GM19467 (cell line): ENCODE results near the gene LYZL6.
"Not testable (repeated sequence)": the region's sequence is repeated elsewhere in the genome, so short reads cannot be mapped to it uniquely, and the experiment has no call there.

Source experiments
- ATAC-seq: cut with Tn5 transposase; IDR thresholded peaks from one replicate; pipeline ENCODE4 v1.9.1; 2021; ENCODE audit warnings: mild to moderate bottlenecking, moderate library complexity; ENCODE audit not compliant: unreplicated experiment

Gene LYZL6

DNA sequence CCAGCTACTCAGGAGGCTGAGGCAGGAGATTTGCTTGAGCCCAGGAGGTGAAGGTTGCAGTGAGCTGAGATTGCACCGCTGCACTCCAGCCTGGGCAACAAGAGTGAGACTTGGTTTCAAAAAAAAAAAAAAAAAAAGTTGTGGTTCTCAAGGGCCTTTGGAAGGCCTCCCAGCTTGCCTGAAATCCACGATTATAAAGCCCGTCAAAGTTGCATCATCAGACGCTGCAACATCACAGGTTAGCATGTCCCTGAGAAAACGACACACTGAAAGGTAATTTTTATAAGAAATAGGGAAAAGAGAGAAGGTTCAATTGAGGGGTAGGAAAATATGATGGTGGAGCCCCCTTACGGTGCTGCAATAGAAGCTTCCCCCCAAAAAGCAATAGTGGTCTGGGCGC is 4.6 kb upstream of the LYZL6 start:
- no peak for ATAC-seq

DNA sequence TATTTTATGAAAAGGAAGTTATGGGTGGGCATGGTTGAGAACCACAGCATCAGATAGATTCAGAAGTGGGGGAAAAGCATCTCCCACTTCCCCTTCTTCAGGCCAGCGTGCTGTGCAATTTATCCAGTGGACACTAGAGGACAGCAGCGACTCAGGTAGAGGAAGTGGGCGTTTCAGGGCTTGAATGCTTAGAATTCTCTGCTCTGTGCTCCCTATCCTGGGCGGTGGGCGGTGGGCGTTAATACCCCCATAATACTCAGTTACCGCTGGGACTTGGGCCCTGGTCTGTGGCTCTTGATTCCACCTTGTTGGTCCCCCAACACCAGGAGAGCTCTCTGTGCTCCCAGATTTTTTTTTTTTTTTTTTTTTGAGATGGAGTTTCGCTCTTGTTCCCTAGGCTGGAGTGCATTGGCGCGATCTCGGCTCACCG is 3.7 kb upstream of the LYZL6 start:
- no peak for ATAC-seq

DNA sequence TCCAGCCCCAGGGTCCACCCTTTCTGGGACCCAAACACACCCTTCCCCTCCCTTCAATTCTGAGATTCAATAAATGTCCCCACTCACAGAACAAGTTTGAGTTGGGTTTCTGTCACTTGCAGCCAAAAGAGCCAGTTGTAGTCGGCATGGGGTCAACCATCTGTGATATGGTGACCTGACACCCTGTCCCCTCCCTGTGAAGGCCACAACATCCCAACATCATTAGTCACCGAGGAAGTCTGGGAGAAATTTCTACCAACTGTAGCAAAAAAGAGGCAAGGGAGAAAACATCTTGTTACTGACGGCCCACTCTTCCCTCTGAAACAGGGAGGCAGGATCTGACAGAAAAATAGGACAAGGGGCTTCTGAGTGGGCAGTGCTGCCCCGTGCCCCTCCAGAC is 638 bp upstream of the LYZL6 start:
- no peak for ATAC-seq

DNA sequence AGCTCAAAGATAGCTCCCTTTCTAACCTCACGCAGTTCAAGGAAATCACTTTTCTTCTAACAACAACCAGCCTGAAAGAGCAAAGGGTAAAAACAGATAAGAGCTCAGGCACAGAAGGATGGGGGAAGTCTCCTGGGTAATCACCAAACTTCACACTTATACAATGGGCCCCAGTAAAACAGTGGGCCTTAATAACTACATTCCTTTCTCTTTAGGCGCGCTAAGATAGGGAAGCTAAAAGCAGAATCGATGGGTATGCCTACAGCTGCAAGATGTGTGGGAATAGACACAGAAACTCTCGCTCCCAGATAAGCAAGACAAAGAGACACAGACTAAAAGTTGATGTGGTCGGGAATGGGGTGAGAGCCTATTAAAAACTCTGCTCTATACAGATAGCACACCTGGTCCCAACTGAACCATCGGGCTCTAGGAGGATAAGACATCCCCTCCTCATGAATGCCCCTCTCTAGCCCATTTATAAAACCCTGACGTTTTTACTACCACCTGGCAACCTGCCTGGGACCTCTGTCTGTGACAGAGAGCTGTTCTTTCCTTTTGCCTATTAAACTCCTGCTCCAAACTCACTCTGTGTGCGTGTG is 826 bp downstream of the LYZL6 start:
- no peak for ATAC-seq

DNA sequence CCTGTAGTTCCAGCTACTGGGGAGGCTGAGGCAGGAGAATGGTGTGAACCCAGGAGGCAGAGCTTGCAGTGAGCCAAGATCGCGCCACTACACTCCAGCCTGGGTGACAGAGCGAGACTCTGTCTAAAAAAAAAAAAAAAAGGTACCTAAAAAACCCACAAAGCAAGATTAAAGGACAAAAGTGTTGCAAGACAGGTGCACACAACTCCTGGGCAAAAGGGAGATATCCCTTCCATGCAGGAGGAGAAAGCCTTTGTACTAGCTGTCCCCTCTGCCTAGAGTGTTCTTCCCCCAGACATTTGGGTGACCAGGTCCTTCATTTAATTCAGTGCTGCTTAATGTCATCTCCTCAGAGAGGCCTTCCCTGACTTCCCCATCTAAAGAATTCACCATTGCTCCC is 5.0 kb downstream of the LYZL6 start:
- not testable (repeated sequence) for ATAC-seq

DNA sequence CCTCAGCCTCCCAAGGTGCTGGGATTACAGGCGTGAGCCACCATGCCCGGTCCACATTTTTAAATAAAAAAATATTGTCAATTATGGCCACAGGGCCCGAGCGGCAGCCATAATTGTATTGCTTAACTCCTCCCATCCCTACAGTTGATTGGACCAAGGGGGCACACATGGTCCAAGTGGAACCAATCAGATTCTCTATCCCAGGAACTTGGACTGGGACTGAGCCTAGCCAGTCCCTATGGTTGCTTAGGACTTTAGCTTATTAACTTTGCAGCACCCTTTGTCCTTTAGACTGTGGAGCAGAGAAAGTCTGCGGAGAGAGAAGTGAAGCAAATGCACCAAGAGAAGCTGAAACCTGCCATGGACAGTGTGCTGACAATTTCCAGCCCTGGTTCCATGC is 7.5 kb downstream of the LYZL6 start:
- no peak for ATAC-seq

DNA sequence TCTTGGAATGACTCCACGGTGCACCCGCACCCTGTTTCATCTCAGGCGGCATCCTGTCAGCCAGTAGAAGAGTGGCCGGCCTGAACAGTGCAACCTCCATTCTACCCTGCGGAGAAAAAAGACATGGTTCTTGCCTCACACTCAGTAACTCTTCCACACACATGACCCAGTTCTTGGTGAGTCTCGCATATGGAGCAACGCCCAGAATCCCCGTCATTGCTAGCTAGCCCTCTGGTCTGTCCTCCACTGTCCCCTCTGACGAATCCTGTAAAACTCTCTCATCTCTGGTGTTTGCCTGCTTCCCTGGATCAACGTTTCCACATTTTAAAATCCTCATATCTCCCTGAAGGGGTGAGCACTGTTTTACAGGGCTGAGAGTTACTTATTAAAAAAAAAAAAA is 8.8 kb downstream of the LYZL6 start:
- ATAC-seq, result no peak

DNA sequence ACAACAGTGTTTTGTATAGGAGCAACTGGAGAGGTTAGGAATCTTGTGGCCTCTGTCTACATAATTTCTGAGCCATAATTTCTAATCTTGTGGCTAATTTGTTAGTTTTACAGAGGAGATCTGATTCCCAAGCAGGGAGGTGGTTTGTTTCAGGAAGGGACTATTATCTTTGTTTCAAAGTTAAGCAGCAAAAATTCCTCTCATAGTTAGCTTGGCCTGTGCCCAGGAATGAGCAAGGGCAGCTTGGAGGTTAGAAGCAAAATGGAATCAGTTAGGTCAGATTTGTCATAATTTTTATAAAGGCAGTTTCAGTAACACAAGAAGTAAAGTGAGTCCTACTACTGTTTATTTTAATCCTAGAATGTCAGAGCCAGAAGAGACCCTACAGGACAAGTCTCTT is 10.9 kb downstream of the LYZL6 start:
- ATAC-seq, result no peak

DNA sequence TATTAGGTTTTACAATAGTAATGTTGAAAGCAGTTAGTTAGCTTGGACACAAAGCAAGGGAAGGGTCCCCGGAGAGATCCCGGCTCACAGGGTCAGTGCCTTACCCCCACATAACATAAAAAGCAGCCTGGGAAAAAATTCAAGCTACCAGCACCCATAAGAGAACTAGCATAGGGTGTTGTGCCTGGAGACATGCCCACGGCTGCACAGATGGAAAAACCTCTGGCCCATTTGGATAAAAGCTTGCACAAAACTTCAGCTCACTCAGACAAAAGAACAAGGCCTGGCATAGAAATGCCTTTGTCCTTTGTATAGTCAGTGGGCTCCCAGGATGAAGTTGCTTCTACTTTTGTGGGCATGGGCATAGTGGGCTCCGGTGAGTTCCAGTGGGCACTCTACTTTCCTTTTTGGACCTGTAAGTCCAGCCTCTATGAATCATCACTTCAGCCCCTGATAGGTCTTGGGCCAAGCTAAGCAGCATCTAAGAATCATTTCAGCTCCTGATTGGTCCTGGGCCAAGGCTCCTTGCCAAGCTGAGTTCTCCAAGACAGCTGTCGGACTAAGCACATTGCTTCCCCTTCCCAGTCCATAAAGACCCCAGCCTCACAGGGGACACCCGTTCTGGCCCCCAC is 11.6 kb downstream of the LYZL6 start:
- no peak for ATAC-seq

DNA sequence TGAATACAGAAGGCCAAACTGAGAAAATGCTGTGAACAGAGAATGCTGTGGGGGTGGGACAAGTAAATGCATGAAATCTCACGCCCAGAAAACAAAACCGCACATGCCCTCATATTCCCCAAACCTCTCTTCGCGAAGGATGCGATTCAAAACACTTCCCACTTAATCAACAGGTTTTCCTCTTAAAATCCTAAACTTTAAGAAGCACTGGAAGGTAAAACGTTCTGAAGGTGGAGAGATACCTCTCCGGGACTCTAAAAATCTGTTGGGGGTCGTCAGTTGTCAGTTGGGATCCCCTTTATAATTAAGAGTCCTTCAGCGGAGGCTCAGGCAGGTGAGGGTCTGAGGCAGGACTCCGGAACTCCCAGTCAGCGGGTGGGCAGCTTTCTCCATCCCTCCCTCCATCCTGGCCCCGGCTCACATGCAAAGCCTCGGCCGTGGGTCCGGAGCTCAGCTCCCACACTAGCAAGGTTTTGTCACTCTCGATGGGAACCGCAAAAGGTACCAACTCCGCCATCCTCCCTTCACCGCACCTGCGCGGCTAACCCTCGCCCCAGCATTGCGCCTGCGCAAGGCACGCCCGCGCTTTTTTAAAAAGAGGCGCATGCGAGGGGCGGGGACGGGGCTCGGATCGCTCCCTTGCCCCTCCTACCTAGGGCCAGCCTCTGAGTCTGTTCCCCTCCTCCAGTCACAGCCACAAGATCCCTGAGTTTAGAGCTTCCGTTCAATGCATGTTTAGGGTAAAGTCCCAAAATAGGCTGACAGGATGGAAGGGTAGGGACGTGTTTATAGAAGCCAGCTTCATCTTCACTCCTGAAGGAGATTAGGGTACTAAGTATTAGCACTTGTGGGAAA is 13.1 kb downstream of the LYZL6 start, which contains the start of gene RDM1:
Gene RDM1 (minus strand): TSS at position 563 of the 855 bp plus-strand sequence. CDS start 46 bp downstream, at position 517.
- ATAC-seq, result peak; percentile 53

DNA sequence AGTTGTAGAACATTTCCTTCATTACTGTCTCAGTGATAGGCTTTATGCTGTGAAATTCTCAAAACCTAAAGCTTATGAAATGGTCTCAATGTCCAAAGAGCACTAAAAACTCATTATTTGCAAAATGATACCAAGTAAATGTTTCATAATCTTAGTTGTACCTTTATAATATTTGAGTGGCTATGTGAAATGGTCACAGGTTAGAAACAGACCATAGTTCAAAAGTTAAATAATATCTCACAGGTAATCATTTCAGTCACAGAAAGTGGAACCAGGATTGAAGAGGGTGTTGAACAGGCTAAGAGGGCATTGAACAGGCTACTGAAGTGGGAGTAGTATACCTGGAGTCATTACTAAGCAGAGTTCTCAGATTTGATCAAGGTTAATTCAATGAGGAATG is 15.8 kb downstream of the LYZL6 start:
- no peak for ATAC-seq

DNA sequence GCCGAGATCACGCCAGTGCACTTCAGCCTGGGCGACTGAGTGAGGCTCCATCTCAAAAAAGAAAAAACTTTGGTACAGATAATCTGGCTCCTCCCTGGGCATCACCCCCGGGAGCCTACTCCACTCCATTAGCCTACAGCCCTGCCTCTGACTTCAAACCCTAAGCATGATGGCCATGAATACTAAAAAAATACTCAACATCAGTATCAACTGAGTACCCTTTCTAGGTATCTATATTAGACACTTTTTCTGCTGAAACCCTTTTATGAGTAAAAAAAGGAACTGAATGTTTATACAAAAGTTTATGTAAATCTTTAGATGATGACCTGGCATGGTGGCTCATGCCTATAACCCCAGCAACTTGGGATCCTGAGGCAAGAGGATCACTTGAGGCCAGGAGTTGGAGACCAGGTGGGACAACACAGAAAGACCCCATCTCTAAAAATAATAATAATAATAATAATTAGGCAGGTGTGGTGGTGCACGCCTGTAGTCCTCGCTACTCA is 19.9 kb downstream of the LYZL6 start:
- no peak for ATAC-seq

DNA sequence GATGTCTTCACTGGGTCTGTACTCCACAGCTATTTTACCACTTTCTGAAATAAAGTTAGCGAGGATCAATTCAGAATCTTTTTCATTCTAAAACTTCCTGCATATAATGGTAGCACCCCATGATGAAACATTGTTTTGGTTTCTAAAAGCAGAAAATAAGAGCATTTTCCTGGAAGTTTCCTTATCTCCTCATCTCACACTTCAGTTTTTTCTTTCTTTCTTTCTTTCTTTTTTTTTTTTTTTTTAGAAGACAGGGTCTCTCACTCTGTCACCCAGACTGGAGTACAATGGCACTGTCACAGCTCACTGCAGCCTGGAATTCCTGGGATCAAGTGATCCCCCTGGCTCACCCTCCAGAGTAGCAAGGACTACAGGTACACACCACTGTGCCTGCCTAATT is 23.3 kb downstream of the LYZL6 start:
- no peak for ATAC-seq

DNA sequence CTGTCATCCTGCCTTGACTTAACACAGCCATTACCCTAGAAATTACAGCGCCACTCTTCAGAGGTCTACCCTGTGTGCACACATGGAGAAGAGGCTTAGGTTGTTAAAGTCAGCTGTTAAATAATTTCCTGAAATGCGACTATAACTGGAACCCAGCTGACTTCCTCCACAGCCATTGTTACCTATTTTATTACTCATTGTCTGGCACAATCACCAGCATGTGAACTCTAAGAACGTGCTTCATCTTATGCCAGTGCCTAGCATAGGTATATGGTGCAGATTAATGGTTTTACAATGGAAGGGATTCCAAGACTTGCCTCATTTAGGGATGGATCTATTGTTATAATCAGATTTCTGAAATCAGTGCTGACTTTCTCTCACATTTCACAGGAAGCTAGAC is 24.8 kb downstream of the LYZL6 start:
- no peak for ATAC-seq

DNA sequence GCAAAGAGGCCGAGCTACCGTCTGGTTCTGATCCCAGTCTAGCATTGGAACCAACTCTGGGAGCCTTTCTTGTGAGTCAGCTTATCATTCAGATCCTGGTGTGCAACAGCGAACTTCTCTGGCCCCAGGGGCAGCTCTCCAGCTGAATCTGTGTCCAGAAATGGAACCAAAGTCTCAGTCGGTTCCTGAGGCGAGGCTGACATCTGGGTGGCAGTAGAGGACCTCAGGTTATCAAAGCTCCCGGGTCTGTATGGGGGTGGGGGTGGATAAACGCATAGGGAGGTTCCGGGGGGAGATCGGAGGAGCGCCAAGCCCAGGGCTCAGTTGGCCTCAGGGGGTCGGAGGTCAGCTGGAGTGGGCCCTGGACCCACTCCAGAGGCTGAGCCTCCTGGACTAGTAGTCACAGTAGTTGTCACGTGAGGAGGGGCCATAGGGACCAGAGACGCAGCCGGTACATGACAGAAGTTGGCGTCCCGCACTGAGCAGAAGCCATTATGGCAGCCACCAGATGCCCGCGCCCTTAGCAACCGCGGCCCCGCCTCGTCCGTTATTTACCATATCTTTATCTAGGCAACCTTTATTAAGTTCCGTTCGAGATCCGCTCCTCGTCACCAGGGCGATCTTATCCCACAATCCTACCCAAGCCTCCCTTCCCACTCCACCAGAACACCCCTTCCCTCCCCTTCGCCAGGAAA is 25.8 kb downstream of the LYZL6 start:
- ATAC-seq, result no peak

DNA sequence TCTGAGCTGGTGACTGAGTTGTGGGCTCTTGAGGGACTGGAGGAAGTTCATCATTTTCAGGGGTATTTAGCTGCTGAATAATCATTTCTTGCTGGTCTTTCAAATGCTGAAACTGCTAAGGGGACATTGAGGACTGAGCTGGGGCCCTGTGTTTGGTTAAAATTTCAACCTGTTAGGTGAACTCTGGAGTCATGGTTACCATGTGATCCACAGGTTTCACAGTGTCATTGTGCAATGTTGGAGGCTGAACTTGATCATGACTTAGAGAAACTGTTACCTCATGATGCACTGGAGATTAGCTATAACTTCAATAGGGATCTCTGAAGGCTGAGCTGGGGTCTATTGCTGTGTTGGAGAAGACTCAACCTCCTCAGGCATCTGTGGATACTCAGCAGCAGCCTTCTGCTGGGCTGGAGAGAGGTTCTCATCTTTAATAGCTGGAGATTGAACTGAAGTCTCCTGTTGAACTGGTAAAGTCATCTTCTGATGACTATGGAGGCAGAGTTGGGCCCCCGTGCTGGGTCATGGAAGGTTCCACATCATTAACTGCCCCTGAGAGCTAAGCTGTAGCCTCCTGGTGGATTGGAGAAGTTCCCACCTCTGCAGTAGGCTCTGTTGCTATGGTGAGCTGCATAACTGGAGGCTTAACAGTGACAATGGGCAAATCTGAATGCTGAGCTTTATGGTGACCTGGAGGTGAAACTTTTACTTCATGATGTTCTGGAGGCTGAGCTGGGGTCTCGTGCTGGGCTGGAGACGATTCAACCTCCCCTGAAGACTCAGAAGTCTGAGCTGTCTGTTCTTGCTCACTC is 28.2 kb downstream of the LYZL6 start:
- no peak for ATAC-seq

DNA sequence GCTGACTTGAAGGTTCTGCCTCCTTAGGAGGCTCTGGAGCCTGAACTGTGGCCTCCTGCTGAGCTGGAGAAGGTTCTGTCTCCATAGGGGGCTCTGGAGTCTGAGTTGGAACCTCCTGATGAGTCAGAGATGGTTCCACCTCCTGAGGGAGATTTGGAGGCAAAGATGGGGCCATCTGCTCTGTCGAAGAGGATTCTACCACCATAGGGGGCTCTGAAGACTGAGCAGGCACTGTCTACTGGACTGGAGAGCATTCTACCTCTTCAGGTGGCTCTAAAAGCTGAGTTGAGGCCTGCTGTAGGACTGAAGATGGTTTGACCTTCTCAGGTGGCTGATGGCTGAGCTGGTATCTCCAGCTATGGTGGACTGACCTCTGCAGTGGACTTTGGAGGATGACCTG is 29.2 kb downstream of the LYZL6 start:
- ATAC-seq, result no peak

DNA sequence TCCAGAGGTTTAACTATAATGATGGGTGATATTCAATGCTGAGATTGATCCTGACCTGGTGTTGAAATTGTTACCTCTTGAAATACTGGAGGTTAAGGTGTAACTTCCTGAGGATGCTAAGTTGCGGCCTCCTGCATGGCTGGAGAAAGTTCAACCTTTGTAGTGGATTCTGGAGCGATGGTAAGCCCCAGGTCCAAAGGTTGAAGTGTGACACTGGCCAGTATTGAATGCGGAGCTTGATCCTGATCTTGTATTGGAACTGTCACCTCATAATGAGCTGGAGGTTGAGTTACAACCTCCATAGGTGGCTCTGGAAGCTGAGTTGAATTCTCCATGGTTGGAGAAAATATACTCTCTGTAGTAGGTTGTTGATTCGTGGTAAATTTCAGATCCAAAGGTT is 29.9 kb downstream of the LYZL6 start:
- ATAC-seq, result no peak

DNA sequence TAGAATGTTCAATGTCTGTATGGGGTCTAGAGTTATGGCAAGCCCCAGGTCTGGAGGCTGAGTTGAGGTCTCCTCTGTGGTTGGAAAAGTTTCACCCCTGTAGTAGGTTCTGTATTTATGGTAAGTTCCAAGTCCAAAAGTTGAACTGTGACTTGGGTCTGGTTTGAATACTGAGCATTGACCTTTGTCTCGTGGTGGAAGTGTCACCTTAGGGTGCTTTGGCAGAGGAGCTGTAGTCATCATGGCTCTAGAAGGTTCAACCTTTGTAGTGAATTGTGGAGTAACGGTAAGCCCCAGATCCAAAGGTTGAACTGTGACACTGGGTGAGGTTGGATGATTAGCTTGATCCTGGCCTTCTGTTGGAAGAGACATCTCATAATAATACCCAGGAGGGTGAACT is 30.6 kb downstream of the LYZL6 start:
- ATAC-seq, result no peak

DNA sequence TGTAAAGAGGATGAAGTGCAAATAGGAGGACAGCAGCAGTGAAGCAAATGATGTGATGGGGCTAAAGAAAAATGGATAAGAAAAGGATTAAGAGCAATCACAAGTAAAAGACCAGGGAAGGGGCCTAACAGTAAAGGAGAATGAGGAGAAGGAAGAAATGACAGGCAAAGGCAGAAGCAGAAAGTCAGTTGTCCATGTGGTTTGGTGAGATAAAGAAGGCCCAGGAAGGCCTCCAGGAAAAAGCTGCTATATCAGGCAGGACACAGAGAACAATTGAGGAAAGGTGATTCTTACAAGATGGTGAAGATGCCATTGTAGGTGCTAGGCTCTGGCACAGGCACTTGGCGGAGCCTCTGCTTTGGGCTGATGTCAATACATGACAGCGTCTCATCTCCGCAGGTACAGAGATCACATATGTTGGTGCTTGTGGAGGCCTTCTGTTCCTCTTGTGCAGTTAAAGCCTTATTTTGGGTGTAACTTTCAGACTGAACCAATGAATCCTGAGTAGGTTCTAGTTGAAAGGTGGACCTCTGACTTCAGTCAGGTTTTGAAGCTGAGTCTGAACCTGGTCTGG is 31.1 kb downstream of the LYZL6 start:
- no peak for ATAC-seq
